Measurements from ENCODE around the gene UCP2.
A peak's percentile ranks its signal among the peaks of the same experiment; 100 is the strongest.

UCP2 gene

GRCh38 chr11:73976451-73977151, 6.0 kb downstream of the UCP2 start:
- Histone ChIP-seq H3K9ac (ENCODE audit: low read length) (no peak overlapping the region), H3K23ac (ENCODE audit: low read length) (no peak overlapping the region), H2BK5ac (ENCODE audit: low read length) (no peak overlapping the region), H3K27me3 (ENCODE audit: insufficient read depth, low read length, poor library complexity) (no peaks in the 10 kb centered on the region), H2AK5ac (ENCODE audit: low read length) (no peak overlapping the region), H3K18ac (ENCODE audit: low read length) (no peak overlapping the region), H3K79me2 (ENCODE audit: control insufficient read depth, insufficient read depth, low read length) (peaks cover 3% of the 10 kb centered on the region), H3K79me1 (ENCODE audit: low read length) (peaks cover 7% of the 10 kb centered on the region), H3K27ac (ENCODE audit: low read depth, low read length) (no peak overlapping the region), H3K56ac (ENCODE audit: low read length) (no peak overlapping the region), H4K5ac (ENCODE audit: low read length) (no peak overlapping the region), H3K4me1 (ENCODE audit: control insufficient read depth, low read depth, low read length) (peaks cover 13% of the 10 kb centered on the region), H3K4ac (ENCODE audit: low read depth, low read length) (no peak overlapping the region), H3K36me3 (ENCODE audit: control insufficient read depth, insufficient read depth, low read length) (peaks cover 22% of the 10 kb centered on the region), H3K4me3 (ENCODE audit: low read length) (no peak overlapping the region), H2BK15ac (replicated peaks; ENCODE audit: low read depth) (no peak overlapping the region), H3K4me2 (ENCODE audit: low read length) (no peak overlapping the region), H2BK120ac (ENCODE audit: low read depth, low read length) (no peak overlapping the region), H4K8ac (ENCODE audit: low read depth, low read length) (no peak overlapping the region)
- WGBS (ENCODE audit: extremely low coverage, insufficient coverage, low lambda C conversion rate): no CpG with 5 or more reads among the region's 14 CpGs
- DNase-seq: no peak

GRCh38 chr11:73975479-73975757, 7.2 kb downstream of the UCP2 start:
- Histone ChIP-seq H3K23ac (ENCODE audit: low read length) (no peak overlapping the region), H2BK15ac (replicated peaks; ENCODE audit: low read depth) (no peak overlapping the region), H3K4me2 (ENCODE audit: low read length) (no peak overlapping the region), H3K36me3 (ENCODE audit: control insufficient read depth, insufficient read depth, low read length) (peaks cover 22% of the 10 kb centered on the region), H3K56ac (ENCODE audit: low read length) (no peak overlapping the region), H2BK120ac (ENCODE audit: low read depth, low read length) (no peak overlapping the region), H3K4me1 (ENCODE audit: control insufficient read depth, low read depth, low read length) (peaks cover 7% of the 10 kb centered on the region), H3K79me2 (ENCODE audit: control insufficient read depth, insufficient read depth, low read length) (no peaks in the 10 kb centered on the region), H2BK5ac (ENCODE audit: low read length) (no peak overlapping the region), H4K8ac (ENCODE audit: low read depth, low read length) (no peak overlapping the region), H3K79me1 (ENCODE audit: low read length) (no peaks in the 10 kb centered on the region), H3K4me3 (ENCODE audit: low read length) (no peak overlapping the region), H3K18ac (ENCODE audit: low read length) (no peak overlapping the region), H2AK5ac (ENCODE audit: low read length) (no peak overlapping the region), H3K4ac (ENCODE audit: low read depth, low read length) (no peak overlapping the region), H3K27me3 (ENCODE audit: insufficient read depth, low read length, poor library complexity) (no peaks in the 10 kb centered on the region), H3K9ac (ENCODE audit: low read length) (no peak overlapping the region), H4K5ac (ENCODE audit: low read length) (no peak overlapping the region), H3K27ac (ENCODE audit: low read depth, low read length) (no peak overlapping the region)
- no peak for DNase-seq
- no CpG with 5 or more reads among the region's 6 CpGs for WGBS (ENCODE audit: extremely low coverage, insufficient coverage, low lambda C conversion rate)

DNA sequence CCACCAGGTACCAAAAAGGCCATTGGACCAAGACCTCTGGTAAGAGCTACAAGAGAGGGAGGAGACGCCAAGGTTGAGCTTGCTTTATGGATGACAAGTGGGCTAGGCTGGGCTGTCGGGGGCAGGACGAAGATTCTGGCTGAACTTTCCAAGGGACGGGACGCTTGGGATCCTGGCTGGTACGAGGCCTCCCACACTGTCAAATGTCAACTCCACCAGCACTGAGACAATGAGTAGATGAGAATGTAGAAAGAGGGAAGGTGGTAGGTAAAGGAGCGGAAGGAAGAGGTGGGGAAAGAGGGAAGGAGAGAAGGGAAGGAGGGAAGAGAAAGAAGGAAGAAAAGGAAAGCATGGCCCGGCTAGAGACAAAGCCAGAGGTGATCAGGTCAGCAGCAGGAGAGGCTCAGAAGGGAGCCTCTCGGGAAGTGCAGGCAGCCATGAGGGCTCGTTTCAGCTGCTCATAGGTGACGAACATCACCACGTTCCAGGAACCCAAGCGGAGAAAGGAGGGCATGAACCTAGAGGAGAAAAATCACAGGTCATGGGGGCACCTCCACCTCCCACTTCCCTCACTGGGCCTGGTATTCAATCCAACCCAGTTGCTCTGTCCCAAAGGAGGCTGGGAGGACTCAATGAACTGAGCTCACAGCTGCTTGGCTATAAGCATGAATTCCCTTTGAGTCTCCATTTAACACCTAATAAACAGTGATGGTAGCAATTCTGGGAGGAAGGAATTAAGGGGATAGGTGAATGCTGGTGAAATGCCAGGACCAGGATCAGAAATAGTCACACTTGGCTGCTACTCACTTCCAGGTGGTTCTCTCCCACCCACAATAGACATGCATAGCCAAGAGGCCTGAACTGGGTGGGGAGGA, 7.8 kb downstream of the UCP2 start:
- no peak overlapping the region for H3K56ac ChIP-seq (ENCODE audit: low read length)
- no peaks in the 10 kb centered on the region for H3K27me3 ChIP-seq (ENCODE audit: insufficient read depth, low read length, poor library complexity)
- H3K4me3 ChIP-seq (ENCODE audit: low read length): no peak overlapping the region
- no peak overlapping the region for H2AK5ac ChIP-seq (ENCODE audit: low read length)
- no peak overlapping the region for H3K27ac ChIP-seq (ENCODE audit: low read depth, low read length)
- H3K79me1 ChIP-seq (ENCODE audit: low read length): no peaks in the 10 kb centered on the region
- H2BK5ac ChIP-seq (ENCODE audit: low read length): no peak overlapping the region
- H3K23ac ChIP-seq (ENCODE audit: low read length): no peak overlapping the region
- no peak overlapping the region for H4K8ac ChIP-seq (ENCODE audit: low read depth, low read length)
- no peak overlapping the region for H2BK15ac ChIP-seq (replicated peaks; ENCODE audit: low read depth)
- no peak overlapping the region for H2BK120ac ChIP-seq (ENCODE audit: low read depth, low read length)
- H3K4me2 ChIP-seq (ENCODE audit: low read length): no peak overlapping the region
- H3K4ac ChIP-seq (ENCODE audit: low read depth, low read length): no peak overlapping the region
- H3K36me3 ChIP-seq (ENCODE audit: control insufficient read depth, insufficient read depth, low read length): peaks cover 20% of the 10 kb centered on the region
- no peak overlapping the region for H3K18ac ChIP-seq (ENCODE audit: low read length)
- 100% methylated on average over 1 of the region's 13 CpGs for WGBS (ENCODE audit: extremely low coverage, insufficient coverage, low lambda C conversion rate)
- no peak overlapping the region for H3K9ac ChIP-seq (ENCODE audit: low read length)
- DNase-seq: no peak
- no peaks in the 10 kb centered on the region for H3K79me2 ChIP-seq (ENCODE audit: control insufficient read depth, insufficient read depth, low read length)
- no peak overlapping the region for H4K5ac ChIP-seq (ENCODE audit: low read length)
- H3K4me1 ChIP-seq (ENCODE audit: control insufficient read depth, low read depth, low read length): peaks cover under 1% of the 10 kb centered on the region

GRCh38 chr11:73972620-73973449, 9.8 kb downstream of the UCP2 start:
- Histone ChIP-seq H3K9ac (ENCODE audit: low read length) (no peak overlapping the region), H2BK15ac (replicated peaks; ENCODE audit: low read depth) (no peak overlapping the region), H3K4me2 (ENCODE audit: low read length) (no peak overlapping the region), H2BK120ac (ENCODE audit: low read depth, low read length) (no peak overlapping the region), H3K4me1 (ENCODE audit: control insufficient read depth, low read depth, low read length) (no peaks in the 10 kb centered on the region), H4K5ac (ENCODE audit: low read length) (no peak overlapping the region), H3K4me3 (ENCODE audit: low read length) (no peak overlapping the region), H3K27ac (ENCODE audit: low read depth, low read length) (no peak overlapping the region), H3K56ac (ENCODE audit: low read length) (no peak overlapping the region), H3K79me1 (ENCODE audit: low read length) (no peaks in the 10 kb centered on the region), H3K18ac (ENCODE audit: low read length) (no peak overlapping the region), H3K79me2 (ENCODE audit: control insufficient read depth, insufficient read depth, low read length) (no peaks in the 10 kb centered on the region), H2AK5ac (ENCODE audit: low read length) (no peak overlapping the region), H3K27me3 (ENCODE audit: insufficient read depth, low read length, poor library complexity) (no peaks in the 10 kb centered on the region), H4K8ac (ENCODE audit: low read depth, low read length) (no peak overlapping the region), H2BK5ac (ENCODE audit: low read length) (no peak overlapping the region), H3K4ac (ENCODE audit: low read depth, low read length) (no peak overlapping the region), H3K36me3 (ENCODE audit: control insufficient read depth, insufficient read depth, low read length) (peaks cover 13% of the 10 kb centered on the region), H3K23ac (ENCODE audit: low read length) (no peak overlapping the region)
- no peak for DNase-seq
- no CpG with 5 or more reads among the region's 11 CpGs for WGBS (ENCODE audit: extremely low coverage, insufficient coverage, low lambda C conversion rate)

DNA sequence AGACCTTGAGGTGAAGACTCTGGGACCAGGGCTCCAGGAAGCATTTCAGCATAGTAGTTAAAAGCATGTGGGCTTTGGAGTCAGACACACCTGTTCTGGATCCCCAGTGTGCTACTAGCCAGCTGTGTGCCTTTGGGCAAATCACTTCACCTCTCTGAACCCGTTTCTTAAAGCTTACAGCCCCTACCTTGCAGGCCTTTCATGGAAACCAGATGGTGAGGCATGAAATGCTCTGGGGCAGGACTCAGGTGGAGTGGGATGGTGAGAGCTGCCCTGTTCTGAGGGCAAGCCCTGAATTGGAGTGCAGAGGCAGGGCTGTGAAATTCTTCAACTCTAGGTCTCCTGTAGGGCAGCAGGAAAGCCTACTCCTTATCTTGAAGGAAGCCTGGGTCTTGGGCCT, 10.5 kb downstream of the UCP2 start:
- H3K27ac ChIP-seq (ENCODE audit: low read depth, low read length): no peak overlapping the region
- H3K4me2 ChIP-seq (ENCODE audit: low read length): no peak overlapping the region
- no peaks in the 10 kb centered on the region for H3K27me3 ChIP-seq (ENCODE audit: insufficient read depth, low read length, poor library complexity)
- WGBS (ENCODE audit: extremely low coverage, insufficient coverage, low lambda C conversion rate): no CpG with 5 or more reads among the region's 1 CpG
- H4K8ac ChIP-seq (ENCODE audit: low read depth, low read length): no peak overlapping the region
- H2BK5ac ChIP-seq (ENCODE audit: low read length): no peak overlapping the region
- H3K79me2 ChIP-seq (ENCODE audit: control insufficient read depth, insufficient read depth, low read length): no peaks in the 10 kb centered on the region
- no peaks in the 10 kb centered on the region for H3K4me1 ChIP-seq (ENCODE audit: control insufficient read depth, low read depth, low read length)
- H3K9ac ChIP-seq (ENCODE audit: low read length): no peak overlapping the region
- H3K79me1 ChIP-seq (ENCODE audit: low read length): no peaks in the 10 kb centered on the region
- peak; percentile 35 for DNase-seq
- H2AK5ac ChIP-seq (ENCODE audit: low read length): no peak overlapping the region
- H3K23ac ChIP-seq (ENCODE audit: low read length): no peak overlapping the region
- H2BK120ac ChIP-seq (ENCODE audit: low read depth, low read length): no peak overlapping the region
- no peak overlapping the region for H2BK15ac ChIP-seq (replicated peaks; ENCODE audit: low read depth)
- no peak overlapping the region for H3K4ac ChIP-seq (ENCODE audit: low read depth, low read length)
- no peak overlapping the region for H3K4me3 ChIP-seq (ENCODE audit: low read length)
- no peak overlapping the region for H3K18ac ChIP-seq (ENCODE audit: low read length)
- H3K36me3 ChIP-seq (ENCODE audit: control insufficient read depth, insufficient read depth, low read length): peaks cover 13% of the 10 kb centered on the region
- no peak overlapping the region for H3K56ac ChIP-seq (ENCODE audit: low read length)
- no peak overlapping the region for H4K5ac ChIP-seq (ENCODE audit: low read length)
